ENCODE measurements around the gene EPB41L2.

GRCh38 chr6:130959951-130960350 lies 103.1 kb downstream of the EPB41L2 start:
- TF ChIP-seq EZH2phosphoT487 (IDR thresholded peaks at IDR 0.05; ENCODE audit: low read depth) (no peak), CTCF (IDR thresholded peaks at IDR 0.05; ENCODE audit: low read depth, low read length) (no peak)
